Measurements from ENCODE around the gene AGXT.

Gene AGXT

GRCh38 chr2:240899468-240899865 is 30.8 kb downstream of the AGXT start:
- no peak for DNase-seq

GRCh38 chr2:240900141-240900860 is 31.7 kb downstream of the AGXT start:
- DNase-seq, result no peak

GRCh38 chr2:240901986-240902614 is 33.5 kb downstream of the AGXT start:
- DNase-seq, result no peak

DNA sequence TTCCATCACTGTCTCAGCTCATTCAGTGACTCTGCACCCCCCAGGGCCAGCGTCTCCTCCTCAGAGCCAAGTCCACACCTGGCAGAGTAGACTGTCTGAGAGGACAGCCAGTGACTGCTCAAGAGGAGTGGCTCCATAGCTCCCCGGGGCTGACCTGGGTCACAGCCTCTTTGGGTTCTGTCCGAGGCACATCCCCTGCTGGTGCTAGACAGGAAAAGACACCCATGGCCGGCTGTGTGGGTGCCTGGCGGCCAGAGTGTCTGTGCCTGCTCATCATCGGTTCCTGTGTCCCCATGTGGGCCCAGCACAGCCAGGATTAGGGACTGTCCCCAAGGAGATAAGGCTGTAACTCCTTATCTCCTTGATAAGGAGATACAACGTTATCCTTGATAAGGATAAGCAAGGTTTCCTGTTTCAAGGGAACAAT is 34.0 kb downstream of the AGXT start:
- DNase-seq, result no peak

GRCh38 chr2:240903191-240904060 is 34.8 kb downstream of the AGXT start:
- no peak for DNase-seq

DNA sequence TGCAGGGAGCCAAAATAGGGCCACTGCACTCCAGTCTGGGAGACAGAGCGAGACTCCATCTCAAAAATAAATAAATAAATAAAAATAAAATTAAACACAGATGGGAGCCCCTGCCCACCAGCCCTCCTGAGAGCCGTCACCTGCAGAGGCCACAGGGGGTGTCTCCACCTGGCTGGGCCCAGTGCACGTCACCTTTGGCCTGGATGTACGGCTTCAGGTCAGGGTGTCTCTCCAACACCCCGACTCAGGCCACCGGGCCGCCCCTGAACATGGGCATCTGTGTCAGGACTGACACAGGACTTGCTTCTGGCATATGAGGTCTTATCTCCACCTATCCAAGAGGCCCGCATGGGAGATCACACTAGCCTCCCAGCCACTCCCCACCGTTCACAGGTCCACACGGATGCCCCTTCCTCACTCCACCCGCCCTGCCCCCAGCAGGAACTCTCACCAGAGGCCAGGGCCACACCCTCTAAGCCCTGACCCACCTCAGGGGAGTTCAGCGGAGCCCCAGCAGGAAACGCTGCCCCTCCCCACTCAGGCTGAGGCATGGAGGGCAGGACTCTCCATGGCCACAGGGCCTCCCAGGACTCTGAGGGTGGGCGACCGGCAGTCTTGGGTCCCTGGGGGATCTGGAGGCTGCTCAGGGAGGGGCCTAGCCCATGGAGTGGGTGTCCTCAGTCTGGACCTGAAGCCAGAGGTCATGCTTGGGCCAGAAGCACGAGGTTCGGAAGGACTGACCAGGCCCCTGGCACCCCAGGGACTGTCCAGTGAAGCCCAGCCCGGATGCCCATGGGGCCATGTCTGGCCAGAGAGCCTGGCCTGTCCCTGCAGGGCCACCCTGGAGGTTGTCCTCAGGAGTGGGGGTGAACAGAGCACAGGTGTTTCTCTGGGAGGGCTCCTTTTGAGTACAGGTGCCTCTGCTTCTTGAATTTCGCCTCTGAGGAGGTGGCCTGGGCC is 35.9 kb downstream of the AGXT start:
- no peak for DNase-seq

DNA sequence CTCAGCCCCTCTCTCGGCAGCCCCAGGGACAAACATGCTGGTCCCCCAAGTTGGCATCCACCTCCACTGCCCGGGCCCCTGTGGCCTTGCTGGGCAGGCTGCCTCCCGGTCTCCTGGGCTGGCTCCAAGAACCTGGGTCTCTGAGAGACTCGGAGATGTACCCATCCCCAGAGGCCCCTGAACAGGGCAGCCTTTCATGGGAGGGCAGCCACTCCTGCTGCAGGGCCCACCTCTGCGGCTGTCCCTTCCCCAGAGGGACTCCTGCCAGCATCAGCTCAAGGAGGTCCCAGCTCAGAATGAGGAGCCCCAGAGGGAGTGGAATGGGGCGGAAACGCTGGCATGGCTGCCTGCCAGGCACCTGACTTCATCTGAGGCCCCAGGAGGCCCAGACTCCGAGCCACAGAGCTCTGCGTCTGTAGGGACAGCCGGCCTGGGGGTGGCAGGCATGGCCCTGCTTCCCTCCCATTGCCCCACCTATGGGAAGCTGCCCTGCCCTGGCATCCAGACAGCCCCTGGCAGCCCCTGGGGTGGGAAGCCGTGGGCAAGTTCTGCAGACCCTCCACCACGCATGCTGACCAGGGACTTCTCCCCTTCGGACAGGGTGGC is 36.7 kb downstream of the AGXT start:
- no peak for DNase-seq

DNA sequence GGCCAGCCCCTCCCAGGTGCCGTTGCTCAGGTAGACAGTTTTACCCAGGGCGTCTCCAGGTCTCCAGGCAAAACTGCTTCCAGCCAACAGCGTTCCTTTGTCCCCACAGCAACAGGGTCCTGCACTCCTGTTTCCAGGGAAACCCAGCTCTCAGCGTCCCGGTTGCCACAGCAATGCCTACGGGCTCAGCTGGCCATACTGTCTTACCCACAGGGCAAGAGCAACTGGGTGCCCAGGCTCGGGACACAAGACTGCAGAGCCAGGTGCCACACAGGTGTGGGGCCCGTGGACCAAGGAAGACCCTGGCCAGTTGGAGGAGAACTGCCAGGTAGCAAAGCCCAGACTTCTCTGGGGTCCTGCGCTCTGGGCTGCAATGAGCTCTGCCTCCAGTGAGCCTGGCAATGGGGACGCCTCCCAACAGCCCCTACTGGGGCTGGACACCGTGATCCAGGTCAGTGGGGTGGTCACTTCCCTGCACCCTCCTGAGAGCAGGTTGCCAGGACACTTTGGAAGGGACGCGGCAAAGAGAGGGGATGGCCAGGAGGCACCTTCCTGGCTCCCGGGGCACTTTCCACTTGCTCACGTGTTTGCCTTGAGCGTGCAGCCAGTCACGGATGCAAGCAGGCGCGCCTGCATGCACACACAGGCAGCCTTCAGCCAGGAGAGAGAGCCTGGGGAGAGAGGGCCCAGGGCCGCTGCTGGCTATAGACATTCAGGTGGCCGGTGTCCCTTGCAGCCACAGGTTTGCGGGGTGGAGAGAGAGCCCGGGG is 37.7 kb downstream of the AGXT start, which contains the start of gene CROCC2:
TSS of gene CROCC2 (plus strand) at position 196 of the 770 bp plus-strand sequence. CDS start at position 374, 178 bp downstream.
- DNase-seq, result no peak

DNA sequence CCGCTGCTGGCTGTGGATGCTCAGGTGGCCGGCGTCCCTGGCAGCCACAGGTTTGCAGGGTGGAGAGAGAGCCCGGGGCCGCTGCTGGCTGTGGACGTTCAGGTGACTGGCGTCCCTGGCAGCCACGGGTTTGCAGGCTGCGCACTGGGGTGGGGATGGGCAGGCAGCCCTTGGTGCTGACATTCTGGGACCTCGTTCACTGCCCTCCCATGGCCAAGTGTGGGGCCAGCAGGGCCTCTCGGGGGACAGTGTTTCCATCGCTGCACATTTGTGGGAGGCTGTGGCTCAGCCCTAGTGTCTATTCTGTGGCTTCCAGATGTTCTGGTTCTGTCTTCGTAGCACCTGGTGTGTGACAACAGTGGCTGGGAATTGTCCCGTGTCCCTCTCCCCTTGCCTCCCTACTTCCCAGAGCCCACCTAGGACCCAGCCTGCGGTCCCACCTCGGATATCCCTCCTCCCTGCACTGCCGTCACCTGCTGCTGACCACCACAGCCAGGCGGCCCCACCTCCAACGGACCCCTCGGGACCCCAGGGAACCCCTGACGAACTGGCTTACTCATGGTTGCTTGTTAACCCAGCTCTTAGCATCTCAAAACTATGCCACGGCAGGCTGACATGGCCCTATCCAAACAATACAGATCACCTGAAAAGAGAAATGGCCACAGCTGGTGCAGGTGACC is 38.4 kb downstream of the AGXT start:
- no peak for DNase-seq

DNA sequence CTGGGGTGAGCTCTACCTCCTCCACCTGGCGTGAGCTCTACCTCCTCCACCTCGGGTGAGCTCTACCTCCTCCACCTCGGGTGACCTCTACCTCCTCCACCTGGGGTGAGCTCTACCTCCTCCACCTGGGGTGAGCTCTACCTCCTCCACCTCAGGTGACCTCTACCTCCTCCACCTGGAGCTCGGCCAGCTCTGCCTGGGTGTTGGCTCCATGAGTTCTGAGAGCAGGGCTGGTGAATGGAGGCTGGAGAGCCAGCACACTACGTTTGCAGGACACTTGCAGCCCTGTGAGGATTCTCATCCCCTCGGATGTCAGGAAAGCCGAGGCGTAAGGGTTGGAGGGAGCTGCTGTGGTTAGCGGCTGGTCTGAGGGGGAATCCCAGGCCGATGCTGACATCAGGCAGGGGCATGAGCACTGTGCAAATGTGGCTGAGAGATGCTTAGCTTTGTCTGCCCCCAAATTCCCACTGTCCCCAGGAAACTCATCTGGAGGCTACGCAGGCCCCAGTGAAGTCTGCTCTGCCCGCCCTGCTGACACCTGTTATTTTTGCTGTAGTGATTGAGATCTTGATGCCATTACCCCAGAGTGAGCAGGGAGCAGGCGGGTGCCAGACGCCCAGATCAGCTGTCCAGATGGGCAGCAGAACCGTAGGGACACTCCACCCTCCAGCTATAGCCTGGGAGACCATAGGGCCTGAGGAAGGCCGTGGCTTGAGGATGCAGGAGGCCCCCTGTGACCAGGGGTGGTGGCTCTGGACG is 40.8 kb downstream of the AGXT start:
- DNase-seq, result no peak

DNA sequence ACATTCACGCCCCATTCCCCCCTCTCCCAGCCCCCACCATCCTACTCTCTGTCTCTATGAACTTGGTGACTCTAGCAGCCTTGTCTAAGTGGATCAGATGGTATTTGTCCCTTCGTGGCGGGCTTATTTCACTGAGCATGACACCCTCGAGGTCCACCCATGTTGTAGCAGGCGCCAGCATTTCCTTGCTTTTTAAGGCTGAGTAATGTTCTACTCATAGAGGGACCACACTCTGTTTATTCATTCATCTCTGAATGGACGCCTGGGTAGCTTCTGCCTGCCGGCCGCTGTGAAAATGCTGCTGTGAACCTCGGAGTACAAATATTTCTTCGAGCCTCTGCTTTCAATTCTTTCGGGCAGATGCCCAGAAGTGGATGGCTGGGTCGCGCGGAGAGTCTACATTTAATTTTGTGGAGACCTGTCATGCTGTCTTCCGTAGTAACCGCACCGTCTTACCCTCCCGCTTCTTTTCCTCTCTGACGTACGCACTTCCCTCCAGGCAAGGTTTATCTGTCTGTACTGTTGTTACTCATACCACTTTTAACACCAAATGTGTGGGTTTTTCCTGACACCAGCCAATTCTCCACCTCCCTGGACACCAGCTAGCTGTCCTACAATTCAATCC is 43.1 kb downstream of the AGXT start:
- no peak for DNase-seq

GRCh38 chr2:240912878-240913809 is 44.5 kb downstream of the AGXT start:
- DNase-seq, result no peak

GRCh38 chr2:240913810-240914644 is 45.4 kb downstream of the AGXT start:
- peak; percentile 80 for DNase-seq

GRCh38 chr2:240914645-240915525 is 46.3 kb downstream of the AGXT start:
- no peak for DNase-seq

GRCh38 chr2:240915526-240916341 is 47.1 kb downstream of the AGXT start:
- no peak for DNase-seq
